DLD1 (cell line): ENCODE results near the gene ATAD3B.
"Not testable (repeated sequence)": the region's sequence is repeated elsewhere in the genome, so short reads cannot be mapped to it uniquely, and the experiment has no call there.

Experiments
- in situ Hi-C: cut with HindIII; loops from 2 replicates; pipeline ENCODE4 v1.10.0; 2017; ENCODE audit warnings: low sequenced_read_pairs

ATAD3B gene

GRCh38 chr1:1509465-1509850, 37.9 kb downstream of the ATAD3B start:
- in situ Hi-C loops, result not testable (repeated sequence)

DNA sequence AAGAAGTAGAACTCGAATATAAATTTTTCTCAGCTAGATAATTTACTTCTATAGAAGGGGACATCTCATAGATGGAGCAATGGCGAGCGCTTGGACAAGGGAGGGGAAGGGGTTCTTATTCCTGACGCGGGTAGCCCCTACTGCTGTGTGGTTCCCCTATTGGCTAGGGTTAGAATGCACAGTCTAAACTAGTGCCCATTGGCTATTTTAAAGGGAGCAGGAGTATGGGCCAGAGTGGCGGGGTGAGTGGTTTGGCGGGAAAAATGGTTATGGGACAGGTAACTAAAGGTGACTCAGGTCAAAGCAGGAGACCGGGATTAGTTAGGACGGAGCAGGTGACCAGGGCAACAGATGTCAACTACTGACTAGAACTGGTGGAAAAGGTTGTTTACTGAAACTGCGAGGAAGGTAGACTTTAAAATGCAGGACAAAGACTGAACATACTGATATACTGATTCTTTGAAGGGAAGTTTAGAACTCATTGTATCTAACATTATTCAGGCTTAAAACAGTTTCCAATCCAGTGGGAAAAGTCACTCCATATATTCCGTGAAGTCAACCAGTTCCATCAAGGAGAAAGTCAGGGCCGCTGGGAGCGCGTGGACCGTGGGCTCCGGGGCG, 39.5 kb downstream of the ATAD3B start:
- in situ Hi-C loops, result no loop called here

DNA sequence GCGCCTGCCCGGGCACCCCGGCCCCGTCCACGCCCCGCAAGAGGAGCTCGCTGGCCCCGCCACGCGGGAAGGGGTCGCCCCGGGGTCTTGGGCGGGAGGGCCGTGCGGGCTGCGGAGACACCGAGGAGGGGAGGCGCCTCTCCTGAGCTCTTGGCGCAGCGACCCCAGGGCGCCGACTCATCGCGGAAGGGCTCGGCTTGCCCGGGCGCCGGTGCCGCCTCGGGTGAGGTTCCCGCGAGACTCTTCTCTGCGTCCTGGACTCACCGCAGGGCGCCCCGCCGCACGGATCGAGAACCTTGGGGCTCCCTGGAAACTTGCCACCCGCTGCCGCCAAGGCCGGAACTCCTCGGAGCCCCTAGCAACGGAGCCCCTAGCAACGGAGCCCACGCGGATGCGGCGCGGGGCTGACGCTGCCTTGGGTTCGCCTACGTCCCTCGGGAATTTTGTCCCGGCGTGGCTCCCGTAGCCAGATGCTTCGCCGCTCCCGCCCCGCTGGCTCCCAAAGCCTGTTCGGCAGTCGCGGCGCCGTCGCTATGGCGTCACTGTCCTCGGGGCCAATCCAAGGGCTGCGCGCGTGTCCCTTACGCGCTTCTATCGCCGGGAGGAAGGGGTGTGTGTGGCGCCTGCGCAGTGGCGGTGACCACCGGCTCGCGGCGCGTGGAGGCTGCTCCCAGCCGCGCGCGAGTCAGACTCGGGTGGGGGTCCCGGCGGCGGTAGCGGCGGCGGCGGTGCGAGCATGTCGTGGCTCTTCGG, 40.1 kb downstream of the ATAD3B start, which contains the start of gene ATAD3A:
TSS of gene ATAD3A (plus strand) at position 630 of the 753 bp plus-strand sequence. CDS start at position 737, 107 bp downstream.
- in situ Hi-C loops, result no loop called here

DNA sequence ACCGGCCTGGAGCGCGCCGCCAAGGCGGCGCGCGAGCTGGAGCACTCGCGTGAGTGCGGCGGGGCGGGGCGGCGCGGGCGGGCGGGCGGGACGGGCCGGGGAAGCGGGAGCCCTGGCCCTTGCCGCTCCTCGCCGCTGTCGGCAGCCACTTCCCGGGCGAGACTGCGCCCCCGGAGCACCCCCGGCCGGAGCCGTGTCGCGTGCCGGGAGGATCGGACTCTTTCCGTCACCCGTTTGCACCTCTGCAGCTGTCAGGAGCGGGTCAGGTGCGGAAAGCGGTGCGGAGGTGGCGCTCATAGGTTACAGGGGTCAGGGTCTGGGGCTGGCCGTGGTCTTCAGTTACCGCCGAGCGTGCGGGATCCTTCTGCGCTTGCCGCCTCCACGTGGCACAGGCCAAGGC, 40.9 kb downstream of the ATAD3B start:
- in situ Hi-C loops, result not testable (repeated sequence)

- in situ Hi-C loops, result not testable (repeated sequence)
Observed at GRCh38 chr1:1513675-1514074, 42.1 kb downstream of the ATAD3B start.

- in situ Hi-C loops, result not testable (repeated sequence)
Observed at GRCh38 chr1:1514376-1514775, 42.8 kb downstream of the ATAD3B start.

GRCh38 chr1:1516923-1517322, 45.4 kb downstream of the ATAD3B start:
- in situ Hi-C loops, result not testable (repeated sequence)

GRCh38 chr1:1517973-1518620, 46.5 kb downstream of the ATAD3B start:
- in situ Hi-C loops, result no loop called here

DNA sequence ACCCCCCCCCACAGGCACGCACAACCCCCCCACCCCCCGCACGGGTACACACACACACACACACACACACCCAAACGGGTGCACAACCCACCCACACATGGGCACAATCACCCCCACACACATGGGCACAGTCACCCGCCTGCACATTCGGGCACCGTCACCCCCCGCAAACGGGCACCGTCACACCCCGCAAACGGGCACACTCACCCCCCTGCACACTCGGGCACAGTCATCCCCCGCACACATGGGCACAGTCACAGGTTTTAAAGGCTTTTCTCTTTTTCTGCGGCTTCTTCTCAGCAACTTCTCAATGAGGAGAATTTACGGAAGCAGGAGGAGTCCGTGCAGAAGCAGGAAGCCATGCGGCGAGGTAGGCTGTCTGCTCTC, 47.0 kb downstream of the ATAD3B start:
- in situ Hi-C loops, result not testable (repeated sequence)

DNA sequence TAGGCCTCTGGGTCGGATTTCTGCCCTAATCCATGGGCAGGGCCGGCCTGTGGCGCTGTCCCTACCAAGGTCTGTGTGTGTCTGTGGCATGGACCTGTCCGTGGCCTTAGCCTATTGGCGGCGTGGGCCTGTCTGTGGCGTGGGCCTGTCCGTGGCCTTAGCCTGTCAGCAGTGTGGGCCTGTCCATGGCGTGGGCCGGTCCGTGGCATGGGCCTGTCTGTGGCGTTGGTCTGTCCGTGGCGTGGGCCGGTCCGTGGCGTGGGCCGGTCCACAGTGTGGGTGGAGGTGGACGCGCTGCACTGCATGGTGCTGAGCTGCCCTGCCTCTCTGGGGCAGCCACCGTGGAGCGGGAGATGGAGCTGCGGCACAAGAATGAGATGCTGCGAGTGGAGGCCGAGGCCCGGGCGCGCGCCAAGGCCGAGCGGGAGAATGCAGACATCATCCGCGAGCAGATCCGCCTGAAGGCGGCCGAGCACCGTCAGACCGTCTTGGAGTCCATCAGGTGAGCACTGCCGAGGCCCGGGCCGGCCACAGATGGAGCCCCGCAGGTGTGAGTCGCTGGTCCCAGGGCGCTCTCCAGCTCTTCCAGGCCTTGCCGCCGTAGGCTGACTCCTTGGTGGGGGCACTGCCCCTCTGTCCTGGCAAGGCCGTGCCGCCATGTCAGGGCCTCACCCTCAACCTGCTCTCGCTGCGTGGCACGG, 48.4 kb downstream of the ATAD3B start:
- in situ Hi-C loops, result not testable (repeated sequence)

GRCh38 chr1:1521331-1521730, 49.8 kb downstream of the ATAD3B start:
- in situ Hi-C loops, result no loop called here

GRCh38 chr1:1522536-1522935, 51.0 kb downstream of the ATAD3B start:
- in situ Hi-C loops, result not testable (repeated sequence)

DNA sequence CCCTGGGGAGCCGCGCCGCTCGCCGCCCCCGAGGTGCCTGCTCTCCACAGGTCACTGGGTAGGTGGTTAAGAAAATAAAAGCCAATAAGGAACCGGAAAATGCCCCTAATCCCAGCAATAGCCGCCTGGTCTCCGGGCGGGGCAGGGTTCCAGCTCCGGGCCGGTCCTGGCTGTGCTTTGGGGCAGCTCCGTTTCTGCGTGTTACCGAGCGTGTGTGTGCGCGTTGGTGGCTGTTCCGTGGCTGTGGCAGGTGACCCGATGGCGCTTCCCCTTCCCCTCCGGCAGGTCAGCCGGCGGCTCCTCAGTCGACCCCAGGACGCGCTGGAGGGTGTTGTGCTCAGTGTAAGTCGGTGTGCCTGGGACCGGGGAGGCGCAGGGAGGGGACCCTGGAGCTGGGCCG, 51.7 kb downstream of the ATAD3B start:
- in situ Hi-C loops, result not testable (repeated sequence)

DNA sequence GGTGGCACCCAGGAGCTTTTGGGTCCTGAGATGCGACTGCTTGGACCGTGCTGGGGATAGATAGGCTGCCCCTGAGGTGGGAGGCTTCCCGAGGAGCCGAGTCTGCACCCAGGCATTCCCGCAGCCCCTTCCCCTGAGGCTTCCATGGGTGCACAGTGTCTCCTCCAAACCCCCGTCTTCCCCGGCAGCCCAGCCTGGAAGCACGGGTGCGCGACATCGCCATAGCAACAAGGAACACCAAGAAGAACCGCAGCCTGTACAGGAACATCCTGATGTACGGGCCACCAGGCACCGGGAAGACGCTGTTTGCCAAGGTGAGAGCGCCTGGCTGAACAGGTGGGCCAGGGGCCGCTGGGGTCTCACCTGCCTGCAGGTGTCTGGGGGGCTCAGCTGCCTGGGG, 52.1 kb downstream of the ATAD3B start:
- in situ Hi-C loops, result not testable (repeated sequence)

- in situ Hi-C loops, result not testable (repeated sequence)
Observed at GRCh38 chr1:1524750-1525383, 53.3 kb downstream of the ATAD3B start.

DNA sequence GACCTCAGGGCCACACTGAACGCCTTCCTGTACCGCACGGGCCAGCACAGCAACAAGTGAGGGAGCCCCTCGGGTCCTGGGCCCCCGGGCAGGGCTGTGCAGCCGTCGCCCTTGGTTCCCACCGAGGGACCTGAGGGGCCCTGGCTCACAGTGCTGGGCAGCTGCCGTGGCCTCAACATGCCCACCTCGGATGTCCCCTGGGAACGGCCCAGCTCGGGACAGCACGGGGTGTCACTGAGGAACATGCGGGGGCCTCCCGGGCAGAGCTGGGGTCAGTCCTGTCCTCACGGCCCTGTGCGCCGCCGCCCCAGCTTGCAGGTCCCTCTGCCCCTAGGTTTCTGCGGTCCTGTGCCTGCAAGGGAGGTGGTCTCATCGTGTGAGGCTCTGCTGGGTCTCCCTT, 54.9 kb downstream of the ATAD3B start:
- in situ Hi-C loops, result not testable (repeated sequence)

- in situ Hi-C loops, result no loop called here
Observed at GRCh38 chr1:1527092-1527816, 55.7 kb downstream of the ATAD3B start.

- in situ Hi-C loops, result no loop called here
Observed at GRCh38 chr1:1528301-1529267, 57.0 kb downstream of the ATAD3B start.

- in situ Hi-C loops, result no loop called here
Observed at GRCh38 chr1:1529321-1529720, 57.8 kb downstream of the ATAD3B start.
